ENCODE results near the gene VPS36.
"Not testable (repeated sequence)": the region's sequence is repeated elsewhere in the genome, so short reads cannot be mapped to it uniquely, and the experiment has no call there.

VPS36 gene

DNA sequence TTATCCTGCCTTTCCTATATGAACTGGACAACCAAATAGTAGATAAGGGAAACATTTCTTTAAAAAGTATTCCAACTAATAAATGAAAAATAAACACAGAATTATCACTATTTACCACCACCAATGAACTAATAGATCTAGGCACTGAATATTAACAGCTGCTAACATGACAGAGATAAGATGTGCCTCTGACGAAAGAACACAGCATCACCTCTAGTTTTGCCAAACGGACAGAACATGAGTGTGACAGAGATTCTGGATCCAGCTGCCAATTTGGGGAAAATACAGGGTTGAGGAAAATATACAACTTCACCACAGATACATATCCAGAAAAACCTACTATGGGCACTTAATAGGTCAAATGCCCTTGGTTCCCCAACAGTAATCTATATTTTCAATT lies 18.0 kb downstream of the VPS36 start:
- DNase-seq = no peak

DNA sequence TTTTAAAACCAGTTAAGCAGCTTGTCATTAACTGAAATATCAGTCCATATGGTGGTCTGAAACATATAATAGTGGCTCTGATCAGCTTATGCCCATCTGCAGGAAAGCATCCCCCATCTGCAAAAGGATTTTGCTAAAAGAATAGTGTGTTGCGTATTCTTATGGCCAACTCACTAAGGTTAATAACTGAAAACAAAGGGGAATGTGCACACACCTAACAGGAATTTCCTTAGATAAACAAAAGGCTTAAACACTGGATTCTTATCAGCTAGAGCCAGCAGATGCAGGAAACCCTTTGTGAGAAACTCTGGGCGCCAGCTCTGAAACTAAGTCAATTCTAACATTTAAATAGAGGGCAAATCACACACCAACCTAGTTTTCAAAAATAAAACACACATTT lies 22.1 kb downstream of the VPS36 start:
- no peak for DNase-seq

DNA sequence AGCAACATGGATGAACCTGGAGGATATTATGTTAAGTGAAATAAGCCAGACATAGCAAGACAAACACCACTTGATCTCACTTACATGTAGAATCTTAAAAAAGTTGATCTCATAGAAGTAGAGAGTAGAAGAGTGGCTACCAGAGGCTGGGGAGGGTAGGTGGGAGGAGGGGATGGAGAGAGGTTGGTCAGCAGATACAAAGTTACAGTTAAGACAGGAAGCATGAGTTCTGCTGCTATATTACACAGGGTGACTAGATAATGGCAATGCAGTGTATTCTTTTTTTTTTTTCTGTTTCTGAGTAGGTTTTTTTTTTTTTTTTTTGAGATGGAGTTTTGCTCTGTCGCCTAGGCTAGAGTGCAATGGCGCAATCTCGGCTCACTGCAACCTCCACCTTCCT lies 29.2 kb downstream of the VPS36 start:
- no peak for DNase-seq

DNA sequence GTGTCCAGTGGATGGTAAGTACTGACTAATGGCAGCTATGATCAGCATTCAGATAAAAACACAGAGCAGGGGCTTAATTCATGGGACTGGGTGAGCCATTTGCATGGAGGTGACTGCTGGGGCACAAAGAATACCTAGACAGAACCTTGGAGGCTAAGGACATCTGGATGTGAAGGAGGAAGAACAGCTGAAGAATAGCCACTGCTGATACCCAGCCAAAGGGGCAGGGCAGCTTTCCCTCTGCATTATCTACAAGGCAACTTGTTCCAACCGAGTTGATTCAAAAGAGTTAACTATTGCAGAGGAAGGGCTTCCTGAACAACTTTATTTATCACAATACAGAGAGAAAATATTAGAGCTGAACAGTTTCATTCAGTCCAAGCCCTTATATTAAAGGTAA lies 31.4 kb downstream of the VPS36 start:
- DNase-seq = no peak

DNA sequence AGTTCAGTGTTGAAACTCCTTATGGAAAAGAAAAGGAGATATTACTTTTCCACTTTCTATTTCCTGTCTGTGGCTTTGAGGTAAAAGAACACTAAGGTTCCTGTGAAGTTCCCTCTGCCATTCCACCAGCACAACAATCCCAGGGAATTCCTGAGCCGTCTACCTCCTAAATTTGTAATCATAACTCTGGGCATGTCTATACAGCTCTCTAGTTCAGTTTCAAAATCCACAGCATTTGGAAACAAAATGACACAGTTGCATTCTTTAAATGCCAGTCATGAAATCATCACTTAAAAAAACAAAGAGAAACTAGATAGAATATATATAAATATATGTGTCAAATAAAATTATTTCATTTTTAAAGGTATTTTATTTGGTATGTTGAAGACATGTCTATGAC lies 35.5 kb downstream of the VPS36 start:
- DNase-seq = no peak

DNA sequence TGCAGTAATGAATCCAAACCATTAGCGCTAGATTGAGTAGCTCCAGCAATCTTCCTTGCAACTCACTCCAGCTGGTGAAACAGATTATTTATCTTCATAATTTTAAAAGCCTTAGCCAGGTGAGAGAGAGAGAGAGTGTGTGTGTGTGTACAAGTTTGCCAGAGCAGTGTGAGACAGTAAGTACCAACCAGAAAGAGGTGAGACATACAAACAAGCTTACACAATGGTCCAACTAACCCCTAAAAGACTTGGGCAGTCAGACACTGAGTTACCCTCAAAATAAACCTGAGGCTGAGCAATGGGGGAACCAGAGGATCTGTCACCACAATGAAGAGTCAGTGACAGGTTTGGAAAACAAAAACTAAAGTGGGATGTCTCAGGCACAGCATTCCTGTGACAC lies 36.4 kb downstream of the VPS36 start:
- no peak for DNase-seq

DNA sequence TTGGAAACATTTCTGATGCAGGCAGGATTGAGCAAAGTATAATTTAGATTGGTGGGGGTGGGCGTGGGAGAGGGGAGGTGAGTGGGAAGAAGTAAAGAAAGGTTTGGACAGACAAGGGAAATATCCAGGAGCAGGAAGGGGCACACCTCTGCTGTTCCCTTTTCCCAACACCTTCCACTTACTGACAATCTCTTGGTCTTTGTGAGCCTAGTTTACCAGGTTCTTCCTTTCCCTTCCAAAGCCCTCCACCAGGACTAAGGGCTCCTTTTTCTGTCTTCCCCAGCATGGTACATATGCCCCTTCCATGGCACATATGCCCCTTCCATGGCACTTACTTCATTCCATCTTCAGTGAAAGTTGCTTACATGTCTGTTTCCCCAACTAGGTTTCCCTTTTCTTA lies 38.3 kb downstream of the VPS36 start:
- no peak for DNase-seq

DNA sequence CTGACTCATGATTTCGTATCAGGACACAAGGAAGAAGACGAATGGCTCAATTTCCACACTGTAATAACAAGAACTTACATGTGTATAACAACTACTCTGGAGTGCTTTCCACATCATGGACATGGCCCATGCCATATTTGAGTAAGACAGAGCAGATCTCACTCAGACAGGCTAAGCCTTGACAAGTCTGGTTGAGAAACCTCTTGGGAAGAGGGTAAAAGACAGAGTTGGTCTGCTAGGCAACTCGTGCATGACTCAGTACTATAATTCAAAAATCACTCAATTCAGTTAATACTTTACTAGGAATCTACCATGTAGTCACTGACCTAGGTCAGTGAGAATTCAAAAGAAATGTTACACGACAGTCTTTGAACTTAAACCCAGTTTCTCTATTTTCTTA lies 38.8 kb downstream of the VPS36 start:
- no peak for DNase-seq

DNA sequence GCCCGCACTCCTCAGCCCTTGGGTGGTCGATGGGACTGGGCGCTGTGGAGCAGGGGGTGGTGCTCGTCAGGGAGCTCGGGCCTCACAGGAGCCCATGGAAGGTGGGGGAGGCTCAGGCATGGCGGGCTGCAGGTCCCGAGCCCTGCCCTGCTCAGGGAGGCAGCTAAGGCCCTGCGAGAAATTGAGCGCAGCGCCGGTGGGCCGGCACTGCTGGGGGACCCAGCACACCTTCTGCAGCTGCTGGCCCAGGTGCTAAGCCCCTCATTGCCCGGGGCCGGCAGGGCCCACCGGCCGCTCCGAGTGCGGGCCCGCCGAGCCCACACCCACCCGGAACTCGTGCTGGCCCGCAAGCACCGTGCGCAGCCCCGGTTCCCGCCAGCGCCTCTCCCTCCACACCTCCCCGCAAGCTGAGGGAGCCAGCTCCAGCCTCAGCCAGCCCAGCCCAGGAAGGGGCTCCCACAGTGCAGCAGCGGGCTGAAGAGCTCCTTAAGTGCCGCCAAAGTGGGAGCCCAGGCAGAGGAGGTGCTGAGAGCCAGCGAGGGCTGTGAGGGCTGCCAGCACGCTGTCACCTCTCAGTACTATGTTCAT lies 42.3 kb downstream of the VPS36 start:
- not testable (repeated sequence) for DNase-seq

DNA sequence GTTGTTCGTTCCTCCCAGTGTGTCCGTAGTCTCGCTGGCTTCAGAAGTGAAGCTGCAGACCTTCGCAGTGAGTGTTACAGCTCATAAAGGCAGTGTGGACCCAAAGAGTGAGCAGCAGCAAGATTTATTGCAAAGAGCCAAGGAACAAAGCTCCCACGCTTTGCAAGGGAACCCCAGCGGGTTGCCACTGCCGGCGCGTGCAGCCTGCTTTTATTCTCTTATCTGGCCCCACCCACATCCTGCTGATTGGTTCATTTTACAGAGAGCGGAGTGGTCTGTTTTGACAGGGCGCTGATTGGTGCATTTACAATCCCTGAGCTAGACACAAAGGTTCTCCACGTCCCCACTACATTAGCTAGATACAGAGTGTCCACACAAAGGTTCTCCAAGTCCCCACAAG lies 43.0 kb downstream of the VPS36 start:
- not testable (repeated sequence) for DNase-seq

DNA sequence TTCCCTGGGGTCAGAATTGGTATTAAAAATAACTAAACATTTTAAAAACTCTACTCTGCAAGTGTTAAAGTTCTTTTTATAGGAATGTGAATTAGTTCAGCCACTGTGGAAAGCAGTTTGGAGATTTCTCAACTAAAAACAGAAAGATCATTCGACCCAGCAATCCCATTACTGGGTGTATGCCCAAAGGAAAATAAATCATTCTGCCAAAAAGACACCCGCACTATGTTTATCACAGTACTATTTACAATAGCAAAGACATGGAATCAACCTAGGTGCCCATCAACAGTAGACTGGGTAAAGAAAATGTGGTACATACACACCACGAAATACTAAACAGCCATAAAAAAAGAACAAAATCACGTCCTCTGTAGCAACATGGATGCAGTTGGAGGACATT lies 43.8 kb downstream of the VPS36 start:
- no peak for DNase-seq

DNA sequence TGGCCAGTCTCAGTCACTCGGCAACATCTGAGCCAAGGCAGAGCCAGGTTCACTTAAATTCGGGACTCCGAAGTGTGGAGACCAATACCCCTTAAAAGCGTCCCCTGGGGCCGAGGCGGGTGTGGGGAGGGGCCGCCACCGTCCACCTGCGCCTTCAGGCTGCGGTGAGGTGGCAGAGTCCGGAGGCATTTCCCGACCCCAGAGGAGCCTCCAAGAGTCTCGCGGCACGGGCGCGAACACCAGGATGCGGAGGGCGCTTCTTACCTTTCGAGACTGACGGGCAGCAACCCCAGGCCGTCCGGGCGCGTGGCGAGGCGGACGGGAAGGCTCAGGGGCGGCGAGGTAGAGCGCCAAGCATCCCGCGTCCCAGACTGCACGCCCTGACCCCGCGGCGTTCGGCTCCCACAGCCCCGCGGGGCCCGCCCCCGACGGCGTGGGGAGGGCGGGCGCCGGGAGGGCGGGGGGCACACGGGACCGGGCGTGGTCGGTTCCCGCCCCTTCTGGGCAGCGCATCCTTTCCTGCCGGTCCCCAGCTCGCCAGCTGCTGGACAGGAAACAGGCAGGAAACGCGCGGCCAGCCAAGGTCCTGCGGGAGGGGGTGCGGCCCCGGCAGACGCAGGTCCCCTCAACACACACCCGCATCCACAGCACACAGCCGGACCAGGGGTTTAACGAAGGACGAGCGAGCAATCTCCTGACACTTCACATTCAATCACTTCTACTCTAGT lies 44.5 kb downstream of the VPS36 start, which contains the start of gene THSD1:
THSD1 (minus strand) TSS at position 406 of the 728 bp plus-strand sequence. CDS start 3,572 bp downstream, outside the sequence.
- DNase-seq = peak; percentile 14

DNA sequence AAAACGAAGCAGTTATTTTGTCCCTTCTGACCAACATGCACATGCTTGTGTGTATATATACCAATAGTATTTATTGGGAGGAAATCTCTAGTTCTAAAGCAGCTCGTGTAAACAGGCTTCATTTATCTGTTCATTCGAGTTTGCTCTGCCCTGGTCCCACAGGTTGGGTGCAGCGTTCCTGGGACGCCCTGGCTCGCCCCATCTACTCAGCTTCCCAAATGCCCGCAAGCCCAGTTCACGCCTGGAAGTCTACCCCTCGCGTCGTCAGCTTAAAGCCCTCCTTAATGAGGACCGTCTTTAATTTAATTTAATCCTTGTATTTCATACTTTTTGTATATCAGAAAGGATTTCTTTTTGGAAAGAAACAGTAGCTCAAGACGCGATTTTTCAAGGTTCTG lies 45.1 kb downstream of the VPS36 start:
- no peak for DNase-seq

DNA sequence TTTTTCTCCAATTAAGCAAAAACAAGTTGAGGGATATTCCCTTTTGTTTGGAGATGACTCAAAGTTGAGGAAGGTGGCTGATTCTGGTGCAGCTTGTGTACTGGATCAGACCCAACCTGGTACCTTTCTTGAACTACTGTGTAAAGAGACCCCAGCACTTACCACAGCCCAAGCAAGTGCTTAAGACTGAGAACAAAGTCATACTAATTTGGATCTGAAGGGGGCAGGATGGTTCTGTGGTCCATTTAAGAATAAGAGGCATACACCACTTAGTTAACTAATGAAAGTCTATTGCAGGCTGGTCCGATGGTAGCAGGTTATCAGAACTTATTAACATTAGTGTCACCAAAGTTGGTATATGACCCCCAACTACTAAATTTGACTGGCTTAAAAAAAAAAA lies 50.7 kb downstream of the VPS36 start:
- DNase-seq = no peak

DNA sequence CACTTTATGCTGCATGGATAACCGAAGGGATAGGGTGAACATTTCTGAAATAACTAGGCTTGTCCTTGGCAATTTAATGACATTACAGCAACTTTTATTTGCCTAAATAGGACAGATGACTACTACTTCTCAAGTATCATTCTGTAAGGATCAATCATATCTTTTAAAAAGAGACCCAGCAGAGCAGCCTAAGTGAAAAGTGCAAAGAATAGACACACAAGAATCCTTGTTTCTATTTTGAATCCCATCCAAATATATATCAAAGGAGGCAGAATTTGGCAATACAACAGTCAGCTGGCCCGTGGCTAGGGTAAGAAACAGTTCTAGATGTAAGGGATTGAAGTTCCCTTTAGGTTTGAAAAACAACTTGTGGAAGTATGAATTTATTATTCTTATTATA lies 51.4 kb downstream of the VPS36 start:
- DNase-seq = no peak

DNA sequence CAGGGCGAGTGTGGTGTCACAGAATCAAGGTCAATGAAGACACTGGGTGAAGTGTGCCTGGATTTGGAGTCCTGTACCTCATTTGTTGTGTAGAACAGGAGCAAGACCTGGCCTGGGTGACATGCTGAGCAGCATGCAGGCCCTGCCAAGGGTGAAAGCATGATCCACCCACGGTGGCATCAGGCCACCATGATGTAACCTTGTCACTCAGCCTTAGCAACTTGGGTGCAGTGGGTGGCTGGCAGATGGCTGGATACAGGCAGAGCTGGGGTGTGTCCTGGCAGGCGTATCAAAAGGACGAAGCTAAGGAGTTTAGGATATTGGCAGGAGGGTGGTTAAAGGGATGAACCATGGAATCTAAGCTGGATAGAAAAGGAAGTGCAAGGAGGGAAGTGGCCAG lies 54.7 kb downstream of the VPS36 start:
- DNase-seq = no peak

DNA sequence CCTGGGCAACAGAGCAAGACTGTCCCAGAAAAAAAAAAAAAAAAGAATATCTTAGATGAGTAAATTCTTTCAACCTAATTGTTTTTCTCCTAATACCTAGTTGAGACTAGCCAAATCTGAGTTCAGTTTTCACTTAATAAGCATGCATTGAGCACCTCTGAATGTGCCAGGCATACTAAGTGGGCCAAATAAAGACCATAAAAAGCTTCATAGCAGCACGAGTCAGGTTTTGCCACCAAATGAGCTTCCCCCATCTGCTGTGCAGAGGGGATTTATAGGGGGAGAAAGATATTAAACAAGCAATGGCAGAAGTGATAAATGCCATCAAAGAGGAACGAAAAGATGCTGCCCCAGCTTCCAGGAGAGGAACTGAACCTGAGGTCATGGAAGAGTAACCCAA lies 55.8 kb downstream of the VPS36 start:
- DNase-seq = no peak

DNA sequence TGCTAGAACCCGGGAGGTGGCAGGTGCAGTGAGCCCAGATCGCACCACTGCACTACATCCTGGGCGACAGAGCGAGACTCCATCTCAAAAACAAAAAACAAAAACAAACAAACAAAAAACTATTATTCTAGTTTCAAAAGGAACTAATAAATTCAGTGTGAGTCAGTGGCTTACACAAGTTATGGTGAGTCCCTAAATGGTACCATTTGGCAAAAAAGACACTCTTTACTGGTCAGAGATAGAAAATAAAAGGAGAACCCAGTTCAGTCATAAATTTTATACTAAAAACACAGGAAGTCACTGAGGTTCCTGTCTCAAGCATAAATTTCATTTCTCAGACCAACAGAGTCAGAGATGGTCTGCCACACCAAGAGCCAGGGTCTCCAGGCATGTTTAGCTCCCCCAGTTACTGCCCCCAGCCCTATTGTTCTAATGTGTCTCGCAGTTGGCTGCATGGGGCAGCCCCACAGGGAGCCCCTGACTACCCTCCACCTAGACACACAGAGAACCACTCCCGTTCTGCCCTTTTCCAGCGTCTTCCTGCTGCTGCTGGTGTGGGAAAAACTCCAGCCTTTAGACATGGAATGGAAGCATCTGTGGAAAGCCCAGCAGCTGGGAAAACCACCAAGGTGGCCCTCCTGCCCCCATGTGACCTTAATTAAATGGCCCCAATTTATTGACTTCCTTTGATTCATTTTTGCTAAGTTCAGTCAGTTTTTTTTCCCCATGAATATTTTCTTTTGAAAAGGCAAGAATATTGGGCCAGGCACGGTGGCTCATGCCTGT lies 56.7 kb downstream of the VPS36 start:
- DNase-seq = no peak

DNA sequence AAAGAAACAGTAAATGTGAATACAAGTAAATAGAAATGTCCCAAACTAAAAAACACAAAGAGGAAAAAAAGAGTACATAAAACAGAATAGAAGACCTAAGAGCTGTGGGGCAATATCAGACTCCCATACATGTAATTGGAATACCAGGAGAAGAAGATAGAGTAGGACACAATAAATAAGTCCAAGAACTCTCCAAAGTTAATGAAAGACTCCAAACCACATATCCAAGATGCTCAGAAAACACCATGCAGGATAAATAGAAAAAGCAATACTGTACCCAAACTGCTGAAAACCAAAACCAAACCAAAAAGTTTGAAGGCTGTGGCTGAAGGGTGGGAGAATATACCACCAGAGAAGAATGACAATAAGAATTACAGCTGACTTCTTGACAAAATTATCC lies 62.7 kb downstream of the VPS36 start:
- no peak for DNase-seq

DNA sequence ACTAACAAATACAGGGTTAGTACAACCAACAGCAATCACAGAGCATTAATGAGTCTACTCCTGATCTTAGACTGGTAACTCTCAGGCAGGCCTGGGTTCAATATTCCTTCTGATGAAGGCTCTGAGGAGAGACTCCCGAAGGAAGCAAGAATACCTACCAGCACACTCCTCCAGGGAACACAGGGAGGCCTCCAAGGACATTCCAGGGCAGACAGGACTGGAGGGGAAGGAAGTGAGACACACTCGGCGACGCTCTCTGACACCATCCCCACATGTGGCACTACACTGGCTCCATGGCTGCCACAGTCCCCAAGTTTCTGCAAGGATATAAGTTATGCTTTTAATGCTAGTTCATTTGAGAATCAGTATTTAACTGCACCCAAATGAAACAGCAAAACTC lies 64.6 kb downstream of the VPS36 start:
- no peak for DNase-seq

DNA sequence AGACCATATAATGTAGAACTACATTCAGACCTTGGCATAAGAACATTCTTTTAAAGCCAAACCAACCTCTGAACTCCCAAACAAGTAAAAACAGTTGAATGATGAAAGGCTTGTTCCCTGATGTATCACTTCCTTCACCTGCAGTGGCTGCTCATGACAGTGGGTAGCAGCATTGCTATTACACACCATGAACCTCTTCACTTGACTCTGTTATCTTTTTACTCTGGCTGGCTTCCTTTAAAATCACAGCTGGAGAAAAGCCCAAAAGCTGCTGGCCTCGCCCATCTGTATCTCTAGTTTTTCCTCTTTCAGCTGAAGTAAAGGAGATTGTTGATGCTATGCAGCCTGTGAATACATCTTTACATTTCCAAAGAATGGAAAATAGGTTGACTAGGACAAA lies 67.1 kb downstream of the VPS36 start:
- no peak for DNase-seq

DNA sequence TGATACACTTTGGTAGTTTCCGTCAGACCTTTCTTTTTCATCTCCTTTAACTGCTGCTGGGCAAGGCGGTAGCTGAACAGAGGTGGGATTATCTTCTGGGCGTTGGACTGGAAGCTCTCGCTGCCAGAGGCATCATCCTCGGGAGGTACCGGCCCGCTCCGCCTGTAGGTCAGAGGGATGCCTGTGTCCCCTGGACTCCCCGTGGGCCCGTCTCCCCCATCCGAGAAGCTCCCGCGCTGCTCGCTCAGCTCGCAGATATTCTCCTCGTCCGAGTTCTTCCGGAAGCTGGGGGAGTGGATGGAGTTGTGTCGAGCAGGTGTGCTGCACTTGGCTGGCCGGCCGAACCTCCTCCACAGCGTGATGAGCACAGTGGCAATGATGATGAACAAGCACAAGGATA lies 72.1 kb downstream of the VPS36 start:
- DNase-seq = no peak

DNA sequence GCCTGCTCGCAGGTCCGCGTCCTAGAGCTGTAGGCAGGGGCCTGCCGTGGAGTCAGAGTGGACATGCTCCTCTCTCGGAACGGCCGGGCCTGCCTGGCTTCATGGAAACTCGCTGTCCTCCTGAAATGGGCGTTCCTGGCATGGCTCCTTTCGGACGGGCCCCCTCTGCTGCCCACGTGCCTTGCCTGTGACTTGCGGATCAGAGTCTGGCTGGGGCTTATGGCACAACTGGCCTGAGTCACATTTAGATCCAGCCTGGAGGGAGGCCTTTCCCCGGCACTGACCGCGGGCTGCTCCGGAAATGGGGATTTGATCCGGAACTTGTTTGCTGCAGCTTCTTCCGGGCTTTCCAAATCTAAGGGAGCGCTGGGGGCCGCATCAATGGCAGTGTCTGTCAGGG lies 72.5 kb downstream of the VPS36 start:
- no peak for DNase-seq

DNA sequence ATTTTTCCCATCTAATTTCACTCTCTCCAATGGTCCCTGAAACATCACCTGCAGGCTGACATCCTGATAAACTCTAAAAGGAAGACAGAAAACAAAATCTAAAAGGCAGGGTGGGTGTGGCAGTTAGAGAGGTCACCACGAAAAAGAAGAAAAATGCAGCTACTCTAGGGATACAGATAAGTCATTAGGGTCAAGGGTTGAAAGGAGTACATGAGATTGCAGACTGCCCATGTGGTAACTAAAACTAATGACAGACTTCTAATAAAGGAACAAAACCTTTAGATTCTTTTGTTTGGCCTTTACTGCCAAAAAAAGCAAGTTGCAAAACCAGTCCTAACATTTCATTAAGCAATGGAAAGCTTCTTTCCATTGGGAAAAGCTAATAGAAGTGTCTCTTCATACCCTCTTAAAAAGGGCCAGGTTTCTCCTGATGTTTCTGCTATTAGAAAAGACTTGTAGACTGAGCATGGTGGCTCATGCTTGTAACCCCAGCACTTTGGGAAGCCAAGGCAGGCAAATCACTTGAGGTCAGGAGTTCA lies 75.5 kb downstream of the VPS36 start:
- DNase-seq = no peak
